OCI-LY7 (cell line): ENCODE results near the gene PCDHA2. TPM values are rescaled to one million over a fixed set of nuclear protein-coding genes. Genes with fewer than 3 reads are reported as not detected.
"Not testable (repeated sequence)": the region's sequence is repeated elsewhere in the genome, so short reads cannot be mapped to it uniquely, and the experiment has no call there.

Source experiments
- BruUV-seq: library from RNA; stranded (reverse); fragments of 400-500 nt; replicated peaks from 2 replicates; lab custom pipeline; 2021; lab: Mats Ljungman, UMichigan
- CTCF ChIA-PET: fragments of 300-600 bp; sonication (Branson Sonifier 250); formaldehyde crosslinking; loops from one replicate; lab custom pipeline; 2022; ENCODE audit warnings: antibody characterized with exemption; ENCODE audit not compliant: unreplicated experiment; lab: Charles Lee
- POLR2A ChIA-PET: fragments of 300-600 bp; sonication (Branson Sonifier 250); formaldehyde crosslinking; loops from one replicate; lab custom pipeline; 2022; ENCODE audit warnings: antibody characterized with exemption; lab: Charles Lee
- DNase-seq: peaks from one replicate; pipeline ENCODE4 v3.0.0-alpha.2; 2015; ENCODE audit warnings: low spot score
- H2AFZ ChIP-seq: fragments of 200-600 bp; sonication (generic), shearing (Covaris generic); 2 replicates; pipeline ENCODE4 v1.6.1; 2014; ENCODE audit warnings: mild to moderate bottlenecking, antibody characterized with exemption, low read length, moderate library complexity
- H3K27ac ChIP-seq: fragments of 200-600 bp; sonication (generic); 2 replicates; pipeline ENCODE4 v1.5.1; 2014; ENCODE audit warnings: mixed run types, low read depth, mild to moderate bottlenecking, moderate library complexity, low read length, inconsistent platforms; ENCODE audit not compliant: poor library complexity, severe bottlenecking
- H3K36me3 ChIP-seq: fragments of 200-600 bp; sonication (generic); 2 replicates; pipeline ENCODE4 v1.6.1; 2014; ENCODE audit warnings: mild to moderate bottlenecking, antibody characterized with exemption, low read length, moderate library complexity, mixed read lengths; ENCODE audit not compliant: insufficient read depth
- H3K4me1 ChIP-seq: fragments of 200-600 bp; sonication (generic); 2 replicates; pipeline ENCODE4 v1.5.1; 2014; ENCODE audit warnings: mild to moderate bottlenecking, low read length; ENCODE audit not compliant: insufficient read depth, poor library complexity, severe bottlenecking
- H3K4me2 ChIP-seq: fragments of 200-600 bp; sonication (generic); 2 replicates; pipeline ENCODE4 v1.6.1; 2014; ENCODE audit warnings: mild to moderate bottlenecking, low read length
- H3K4me3 ChIP-seq: fragments of 200-600 bp; sonication (generic); 2 replicates; pipeline ENCODE4 v1.5.1; 2014; ENCODE audit warnings: mild to moderate bottlenecking, low read depth, low read length; ENCODE audit not compliant: poor library complexity, severe bottlenecking
- H3K79me2 ChIP-seq: fragments of 200-600 bp; sonication (generic); 2 replicates; pipeline ENCODE4 v1.6.1; 2016; ENCODE audit warnings: low read depth, mild to moderate bottlenecking, low read length, moderate library complexity, mixed read lengths; ENCODE audit not compliant: insufficient read depth
- H3K9me2 ChIP-seq: fragments of 200-600 bp; sonication (generic); 2 replicates; pipeline ENCODE4 v1.6.1; 2016; ENCODE audit warnings: mild to moderate bottlenecking, low read length, mixed read lengths; ENCODE audit not compliant: insufficient read depth
- H3K9me3 ChIP-seq: fragments of 200-600 bp; sonication (generic); 2 replicates; pipeline ENCODE4 v1.6.1; 2014; ENCODE audit warnings: mild to moderate bottlenecking, mixed run types, low read length, mixed read lengths
- H4K20me1 ChIP-seq: fragments of 200-600 bp; sonication (generic); 2 replicates; pipeline ENCODE4 v1.6.1; 2014; ENCODE audit warnings: mild to moderate bottlenecking, antibody characterized with exemption, low read length, moderate library complexity, mixed read lengths; ENCODE audit not compliant: insufficient read depth
- CTCF ChIP-seq: fragments of 200-600 bp; sonication (generic); conservative IDR thresholded peaks from 2 replicates; pipeline ENCODE4 v1.5.1; 2014; ENCODE audit warnings: mild to moderate bottlenecking, antibody characterized with exemption, low read length, moderate library complexity, mixed read lengths
- EZH2phosphoT487 ChIP-seq: fragments of 200-600 bp; sonication (generic); IDR thresholded peaks from 2 replicates; pipeline ENCODE4 v1.6.1; 2018; ENCODE audit warnings: low read depth, borderline replicate concordance, mild to moderate bottlenecking, mixed run types, antibody characterized with exemption, low read length, moderate library complexity, mixed read lengths
- intact Hi-C: fragments of 100-400 bp; cut with micrococcal nuclease; formaldehyde crosslinking; loops from one replicate; pipeline ENCODE4 v1.10.0; 2022; ENCODE audit not compliant: unreplicated experiment
- total RNA-seq, 2 experiments: library from RNA; depleted of rRNA in 1 of 2; stranded (reverse); fragments of >200 nt in 1 of 2; shearing (Covaris generic) in 1 of 2; gene quantifications; 2 replicates each; pipeline ENCODE4 v1.2.3, GENCODE V29; 2014 to 2022

Gene PCDHA2
- total RNA-seq, 2 experiments from 2014 or later = not detected

- TF ChIP-seq CTCF (peak; percentile 62), EZH2phosphoT487 (no peak)
- no peak within 1 kb of the TSS for H2AFZ ChIP-seq
- BruUV-seq = no TSS peak
Observed at GRCh38 chr5:140833993-140834392, 39.3 kb downstream of the PCDHA2 start, which contains the start of gene PCDHA7. TSS of gene PCDHA7 (plus strand) at chr5:140834269. CDS start at chr5:140834384, 115 bp downstream.

GRCh38 chr5:140834439-140835008, 39.9 kb downstream of the PCDHA2 start:
- intact Hi-C loops = not testable (repeated sequence)

More at GRCh38 chr5:140833993-140834392, 39.3 kb downstream of the PCDHA2 start, which contains the start of gene PCDHA7:
- no peak for DNase-seq
- Histone ChIP-seq H3K79me2 (no peaks in the 10 kb centered on the region), H3K4me1 (no peaks in the 10 kb centered on the region), H3K9me3 (no peaks in the 10 kb centered on the region), H3K4me2 (no peak within 1 kb of the TSS), H3K27ac (no peak within 1 kb of the TSS), H3K4me3 (no peak within 1 kb of the TSS), H3K9me2 (no peaks in the 10 kb centered on the region), H4K20me1 (no peaks in the 10 kb centered on the region), H3K36me3 (no peaks in the 10 kb centered on the region)
- intact Hi-C loops = no loop called here
- CTCF ChIA-PET = no interaction called here
- POLR2A ChIA-PET = no interaction called here

GRCh38 chr5:140835622-140836510, 41.2 kb downstream of the PCDHA2 start:
- Histone ChIP-seq H3K9me2 (no peaks in the 10 kb centered on the region), H4K20me1 (no peaks in the 10 kb centered on the region), H2AFZ (no peak overlapping the region), H3K79me2 (no peaks in the 10 kb centered on the region), H3K27ac (no peak overlapping the region), H3K4me3 (no peak overlapping the region), H3K9me3 (no peaks in the 10 kb centered on the region), H3K4me2 (no peak overlapping the region), H3K4me1 (no peaks in the 10 kb centered on the region), H3K36me3 (no peaks in the 10 kb centered on the region)
- no TSS peak for BruUV-seq
- intact Hi-C loops = no loop called here
- TF ChIP-seq EZH2phosphoT487 (no peak), CTCF (no peak)
- POLR2A ChIA-PET = no interaction called here
- CTCF ChIA-PET = no interaction called here
- DNase-seq = no peak

More at GRCh38 chr5:140834439-140835008, 39.9 kb downstream of the PCDHA2 start:
- BruUV-seq, H3K9me3 ChIP-seq, H3K79me2 ChIP-seq, POLR2A ChIA-PET, H3K4me3 ChIP-seq, DNase-seq, H3K36me3 ChIP-seq, CTCF ChIA-PET, H3K4me1 ChIP-seq, H4K20me1 ChIP-seq, H3K9me2 ChIP-seq, H3K4me2 ChIP-seq, H2AFZ ChIP-seq, H3K27ac ChIP-seq: not testable (repeated sequence)
